ENCODE data around the gene GRIK4. TPM values are rescaled to one million over a fixed set of nuclear protein-coding genes. Genes with fewer than 3 reads are reported as not detected.
"Not testable (repeated sequence)": the region's sequence is repeated elsewhere in the genome, so short reads cannot be mapped to it uniquely, and the experiment has no call there.

GRIK4 gene
- total RNA-seq, 2 experiments from 2014 or later = 0.08 TPM; not detected in 1

GRCh38 chr11:120565466-120566155 is 54.1 kb downstream of the GRIK4 start:
- POLR2A ChIA-PET = no interaction called here
- CTCF ChIA-PET = no interaction called here

GRCh38 chr11:120566176-120566575 is 54.6 kb downstream of the GRIK4 start:
- CTCF ChIA-PET = no interaction called here
- POLR2A ChIA-PET = no interaction called here

- POLR2A ChIA-PET = no interaction called here
- CTCF ChIA-PET = no interaction called here
Observed at GRCh38 chr11:120568572-120569307, 57.2 kb downstream of the GRIK4 start.

GRCh38 chr11:120569861-120570260 is 58.3 kb downstream of the GRIK4 start:
- POLR2A ChIA-PET = no interaction called here
- CTCF ChIA-PET = no interaction called here

- POLR2A ChIA-PET = no interaction called here
- CTCF ChIA-PET = no interaction called here
Observed at GRCh38 chr11:120571476-120571875, 59.9 kb downstream of the GRIK4 start.

GRCh38 chr11:120573756-120574354 is 62.3 kb downstream of the GRIK4 start:
- ChIA-PET POLR2A (no interaction called here), CTCF (no interaction called here)

- ChIA-PET CTCF (no interaction called here), POLR2A (no interaction called here)
Observed at GRCh38 chr11:120574876-120575275, 63.3 kb downstream of the GRIK4 start.

GRCh38 chr11:120575461-120575860 is 63.9 kb downstream of the GRIK4 start:
- CTCF ChIA-PET = no interaction called here
- POLR2A ChIA-PET = no interaction called here

- CTCF ChIA-PET = no interaction called here
- POLR2A ChIA-PET = no interaction called here
Observed at GRCh38 chr11:120576606-120577005, 65.1 kb downstream of the GRIK4 start.

- ChIA-PET POLR2A (no interaction called here), CTCF (no interaction called here)
Observed at GRCh38 chr11:120577041-120577440, 65.5 kb downstream of the GRIK4 start.

GRCh38 chr11:120577624-120578363 is 66.2 kb downstream of the GRIK4 start:
- ChIA-PET CTCF (no interaction called here), POLR2A (no interaction called here)

GRCh38 chr11:120578596-120579154 is 67.1 kb downstream of the GRIK4 start:
- CTCF ChIA-PET = no interaction called here
- POLR2A ChIA-PET = no interaction called here

- ChIA-PET POLR2A (no interaction called here), CTCF (no interaction called here)
Observed at GRCh38 chr11:120579611-120580031, 68.1 kb downstream of the GRIK4 start.

- ChIA-PET CTCF (no interaction called here), POLR2A (no interaction called here)
Observed at GRCh38 chr11:120581313-120581712, 69.8 kb downstream of the GRIK4 start.

GRCh38 chr11:120582535-120582934 is 71.0 kb downstream of the GRIK4 start:
- CTCF ChIA-PET, POLR2A ChIA-PET: not testable (repeated sequence)

- ChIA-PET CTCF (no interaction called here), POLR2A (no interaction called here)
Observed at GRCh38 chr11:120586072-120586471, 74.5 kb downstream of the GRIK4 start.

GRCh38 chr11:120586728-120587127 is 75.2 kb downstream of the GRIK4 start:
- ChIA-PET CTCF (no interaction called here), POLR2A (no interaction called here)

GRCh38 chr11:120587299-120587698 is 75.8 kb downstream of the GRIK4 start:
- CTCF ChIA-PET = interaction anchor here (0.7 kb wide), 1 partner anchor 15 kb away, joined by 3 read pairs; no protein-coding TSS in a partner anchor
- POLR2A ChIA-PET = no interaction called here

GRCh38 chr11:120589376-120589775 is 77.8 kb downstream of the GRIK4 start:
- POLR2A ChIA-PET = no interaction called here
- CTCF ChIA-PET = no interaction called here

GRCh38 chr11:120590472-120590871 is 78.9 kb downstream of the GRIK4 start:
- ChIA-PET POLR2A (no interaction called here), CTCF (interaction anchor here (1.0 kb wide), 1 partner anchor 11 kb away, joined by 3 read pairs; no protein-coding TSS in a partner anchor)
